CD14-positive monocyte (primary cell): ENCODE measurements around the gene OR2G6. TPM values are rescaled to one million over a fixed set of nuclear protein-coding genes. Genes with fewer than 3 reads are reported as not detected.
"Not testable (repeated sequence)": the region's sequence is repeated elsewhere in the genome, so short reads cannot be mapped to it uniquely, and the experiment has no call there.

Experiments
- DNase-seq, 3 donors: peaks; one replicate each; pipeline ENCODE4 v3.0.0-alpha.2; 2011 to 2022
- H2AFZ ChIP-seq: 2 replicates; pipeline ENCODE4 v1.6.0; 2012; ENCODE audit warnings: mild to moderate bottlenecking, low read depth, low read length, inconsistent platforms; ENCODE audit not compliant: insufficient read depth, poor library complexity, severe bottlenecking
- H3K27ac ChIP-seq, 2 donors: 1 replicate in 1 of 2; 2 replicates in 1 of 2; pipeline ENCODE4 v1.5.1; 2012 to 2013; ENCODE audit warnings: low read length in 2 of 2, control low read depth in 1 of 2, inconsistent platforms in 1 of 2, low read depth in 1 of 2, mild to moderate bottlenecking in 1 of 2
- H3K27me3 ChIP-seq, 2 donors: one replicate each; pipeline versions ENCODE4 v1.6.0 to v1.6.1; 2011 to 2013; ENCODE audit warnings: low read length in 2 of 2; ENCODE audit not compliant: control insufficient read depth in 2 of 2, insufficient read depth in 2 of 2
- H3K36me3 ChIP-seq, 2 donors: replicated peaks in 1 of 2; 1 replicate in 1 of 2; 2 replicates in 1 of 2; pipeline versions ENCODE4 v1.5.1 to v1.6.1; 2012 to 2013; ENCODE audit warnings: low read length in 2 of 2, control low read depth in 1 of 2, inconsistent platforms in 1 of 2, mild to moderate bottlenecking in 1 of 2; ENCODE audit not compliant: insufficient read depth in 2 of 2, control insufficient read depth in 1 of 2
- H3K4me1 ChIP-seq, 2 donors: 1 replicate in 1 of 2; 2 replicates in 1 of 2; pipeline versions ENCODE4 v1.5.1 to v1.6.1; 2012 to 2013; ENCODE audit warnings: low read length in 2 of 2, control low read depth in 1 of 2, inconsistent platforms in 1 of 2, mild to moderate bottlenecking in 1 of 2, moderate library complexity in 1 of 2; ENCODE audit not compliant: insufficient read depth in 2 of 2, control insufficient read depth in 1 of 2
- H3K4me2 ChIP-seq: replicated peaks from 2 replicates; pipeline ENCODE3; 2012; ENCODE audit warnings: low read length, moderate library complexity, mild to moderate bottlenecking; ENCODE audit not compliant: poor library complexity, severe bottlenecking; ENCODE audit errors: extremely low read depth
- H3K4me3 ChIP-seq, 3 experiments: fragments of 200-600 bp in 1 of 3; sonication (generic) in 1 of 3; replicated peaks in 1 of 3; 1 replicate in 2 of 3; 2 replicates in 1 of 3; pipeline ENCODE4 v1.5.1; 2011 to 2013; ENCODE audit warnings: low read length in 3 of 3, mild to moderate bottlenecking in 3 of 3, control low read depth in 2 of 3, low read depth in 2 of 3, inconsistent platforms in 1 of 3, moderate library complexity in 1 of 3
- H3K79me2 ChIP-seq: 2 replicates; pipeline ENCODE4 v1.6.0; 2012; ENCODE audit warnings: mild to moderate bottlenecking, control low read depth, inconsistent platforms, low read length, moderate library complexity; ENCODE audit not compliant: insufficient read depth
- H3K9ac ChIP-seq: 2 replicates; pipeline ENCODE4 v1.6.0; 2017; ENCODE audit warnings: low read length, mild to moderate bottlenecking; ENCODE audit not compliant: insufficient read depth, poor library complexity, severe bottlenecking
- H3K9me3 ChIP-seq, 2 donors: replicated peaks in 1 of 2; 1 replicate in 1 of 2; 2 replicates in 1 of 2; pipeline versions ENCODE4 v1.5.1 to v1.6.1; 2012 to 2013; ENCODE audit warnings: low read length in 2 of 2, control low read depth in 1 of 2; ENCODE audit not compliant: control insufficient read depth in 1 of 2, insufficient read depth in 1 of 2
- H4K20me1 ChIP-seq: 2 replicates; pipeline ENCODE4 v1.6.0; 2012; ENCODE audit warnings: mild to moderate bottlenecking, low read length, control low read depth, moderate library complexity; ENCODE audit not compliant: insufficient read depth
- H3K27ac Mint-ChIP-seq, 7 donors: one replicate each; pipeline ENCODE4 v1.8.0; 2020; ENCODE audit warnings: mild to moderate bottlenecking in 7 of 7, mixed read lengths in 7 of 7, moderate library complexity in 6 of 7, inconsistent platforms in 2 of 7
- H3K27me3 Mint-ChIP-seq, 3 donors: one replicate each; pipeline ENCODE4 v1.8.0; 2021 to 2022; ENCODE audit warnings: low read depth in 3 of 3, mild to moderate bottlenecking in 3 of 3, mixed read lengths in 3 of 3, moderate library complexity in 3 of 3, inconsistent platforms in 1 of 3
- H3K36me3 Mint-ChIP-seq, 2 donors: one replicate each; pipeline ENCODE4 v1.8.0; 2020; ENCODE audit warnings: mixed read lengths in 2 of 2, inconsistent platforms in 1 of 2, mild to moderate bottlenecking in 1 of 2
- H3K4me1 Mint-ChIP-seq: one replicate; pipeline ENCODE4 v1.8.0; 2020; ENCODE audit warnings: mild to moderate bottlenecking, mixed read lengths
- H3K4me3 Mint-ChIP-seq, 2 donors: one replicate each; pipeline ENCODE4 v1.8.0; 2020; ENCODE audit warnings: mild to moderate bottlenecking in 2 of 2, mixed read lengths in 2 of 2, moderate library complexity in 1 of 2
- H3K9me3 Mint-ChIP-seq, 7 donors: one replicate each; pipeline ENCODE4 v1.8.0; 2020 to 2022; ENCODE audit warnings: mixed read lengths in 7 of 7, mild to moderate bottlenecking in 6 of 7, moderate library complexity in 6 of 7, inconsistent platforms in 2 of 7
- WGBS: methylation state at CpG from one replicate; pipeline ENCODE4 v1.1.5; 2013; ENCODE audit warnings: missing lambda C conversion rate; ENCODE audit not compliant: insufficient coverage; 5-methylcytosine and 5-hydroxymethylcytosine counted together
- intact Hi-C, 2 donors: fragments of 100-400 bp; cut with micrococcal nuclease; formaldehyde crosslinking; loops; one replicate each; pipeline versions ENCODE4 v1.15.0 to v1.15.1; 2023
- polyA plus RNA-seq, 3 donors: library from polyadenylated mRNA; depleted of rRNA in 1 of 3; unstranded in 2 of 3; stranded (reverse) in 1 of 3; fragments of 300-500 nt in 2 of 3; fragments of >200 nt in 1 of 3; fragmentation: Illumina TruSeq in 2 of 3; gene quantifications; 1 replicate in 2 of 3; 2 replicates in 1 of 3; pipeline ENCODE4 v1.2.3, GENCODE V29; 2012 to 2021

The OR2G6 gene
- polyA plus RNA-seq, 3 donors = not detected

DNA sequence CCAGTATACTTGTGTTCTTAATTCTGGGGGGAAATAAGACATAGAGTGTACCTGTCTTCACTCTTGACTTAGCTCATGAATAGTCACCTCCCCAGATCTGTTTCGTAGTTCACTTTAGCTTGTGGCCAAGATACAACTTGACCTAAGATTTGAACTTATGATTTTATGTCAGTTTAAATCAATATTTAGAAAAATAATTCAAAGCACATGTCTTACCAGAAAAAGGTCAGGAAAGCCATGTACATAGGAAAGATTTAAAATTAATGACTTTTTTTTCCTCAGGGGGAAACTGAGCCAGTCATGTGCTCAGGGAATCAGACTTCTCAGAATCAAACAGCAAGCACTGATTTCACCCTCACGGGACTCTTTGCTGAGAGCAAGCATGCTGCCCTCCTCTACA is 34.8 kb upstream of the OR2G6 start, which contains the start of gene OR2T3:
OR2T3 (plus strand) TSS at position 301 of the 400 bp plus-strand sequence; CDS start at position 301, 0 bp downstream.
- H3K27ac ChIP-seq, H3K79me2 ChIP-seq, H3K4me3 ChIP-seq, H3K9ac ChIP-seq, H3K4me2 ChIP-seq, H4K20me1 ChIP-seq, H3K9me3 ChIP-seq, H3K9me3 Mint-ChIP-seq, H3K27me3 Mint-ChIP-seq, H3K27me3 ChIP-seq, H2AFZ ChIP-seq, H3K36me3 Mint-ChIP-seq, H3K36me3 ChIP-seq, DNase-seq, H3K4me1 ChIP-seq, H3K4me1 Mint-ChIP-seq, H3K4me3 Mint-ChIP-seq, intact Hi-C loops: not testable (repeated sequence)
- no CpG with 5 or more reads among the region's 2 CpGs for WGBS
- H3K27ac Mint-ChIP-seq = peak within 1 kb of the TSS in 1 of 7 donors; percentile 1

DNA sequence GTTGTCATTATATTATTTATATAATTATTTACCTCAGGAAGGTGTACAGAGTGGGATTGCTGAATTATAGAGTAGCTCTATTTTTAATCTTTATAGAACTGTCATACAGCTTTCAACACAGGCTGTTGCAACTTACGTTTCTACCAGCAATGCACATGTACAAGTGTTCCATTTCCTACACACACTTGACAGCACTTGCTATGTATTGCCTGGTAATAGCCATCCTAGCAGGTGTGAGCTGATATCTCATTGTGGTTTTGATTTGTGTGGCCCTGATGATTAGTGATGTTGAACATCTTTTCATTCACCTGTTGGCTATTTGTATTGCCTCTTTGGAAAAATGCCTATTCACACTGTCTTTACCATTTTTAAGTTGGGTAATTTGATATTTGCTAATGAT is 32.2 kb upstream of the OR2G6 start:
- H3K27me3 Mint-ChIP-seq, H3K9me3 ChIP-seq, H3K9me3 Mint-ChIP-seq, H3K4me3 Mint-ChIP-seq, H3K4me2 ChIP-seq, H3K79me2 ChIP-seq, H3K4me1 ChIP-seq, H3K9ac ChIP-seq, H3K27me3 ChIP-seq, H3K27ac Mint-ChIP-seq, H3K4me3 ChIP-seq, H3K4me1 Mint-ChIP-seq, H3K36me3 ChIP-seq, DNase-seq, intact Hi-C loops, H2AFZ ChIP-seq, H4K20me1 ChIP-seq, H3K27ac ChIP-seq, H3K36me3 Mint-ChIP-seq: not testable (repeated sequence)
- WGBS = no CpG with 5 or more reads among the region's 1 CpG

DNA sequence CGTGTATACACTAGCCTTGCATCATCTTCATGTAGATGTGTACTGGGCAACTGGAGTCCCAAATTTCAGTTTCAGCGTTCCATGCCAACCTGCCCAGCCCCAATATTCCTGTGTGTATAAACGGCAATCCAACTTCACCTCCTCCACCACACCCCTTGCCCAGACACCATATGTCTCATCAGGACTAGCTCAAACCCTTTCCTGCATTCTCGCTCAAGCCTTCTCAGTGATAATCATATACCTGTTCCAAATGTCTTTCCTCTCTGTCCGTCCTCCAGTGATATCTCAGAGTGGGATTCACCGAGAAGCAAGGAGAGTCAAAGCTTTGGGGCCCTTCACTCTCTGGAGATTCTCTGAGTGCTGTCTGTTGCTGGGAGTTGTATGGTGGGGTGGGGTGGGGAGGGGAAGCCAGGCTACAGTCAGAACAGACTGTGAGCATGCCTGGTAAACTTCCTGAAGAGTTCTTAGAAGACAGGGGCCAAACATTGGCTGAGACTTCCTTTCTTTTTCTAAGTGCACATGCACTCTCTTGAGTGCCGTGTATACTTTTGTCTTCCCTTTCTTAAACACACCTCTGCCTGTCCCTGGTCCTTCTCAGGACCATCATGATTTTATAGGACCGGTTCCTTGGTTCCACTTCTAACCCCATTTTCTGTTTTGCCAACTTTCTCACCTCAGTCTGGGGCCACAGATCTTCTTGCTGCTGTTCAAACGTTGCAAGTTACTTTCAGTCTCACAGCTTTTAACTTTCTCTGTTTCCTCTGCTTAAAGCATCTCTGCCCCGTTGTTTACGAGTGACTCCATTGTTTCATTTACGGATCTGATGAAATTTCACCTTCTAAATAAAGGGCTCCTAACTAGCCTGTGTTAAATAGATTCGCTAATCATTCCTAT is 25.9 kb upstream of the OR2G6 start:
- H3K36me3 ChIP-seq, H3K27ac ChIP-seq, H3K4me3 ChIP-seq, H3K4me2 ChIP-seq, H3K9me3 ChIP-seq, H3K27ac Mint-ChIP-seq, H3K27me3 ChIP-seq, H3K79me2 ChIP-seq, H4K20me1 ChIP-seq, DNase-seq, H3K9me3 Mint-ChIP-seq, H3K36me3 Mint-ChIP-seq, H3K4me1 ChIP-seq, intact Hi-C loops, H3K27me3 Mint-ChIP-seq, H3K9ac ChIP-seq, H3K4me1 Mint-ChIP-seq, H2AFZ ChIP-seq: not testable (repeated sequence)
- 23% methylated on average over 5 of the region's 13 CpGs for WGBS
- H3K4me3 Mint-ChIP-seq = peak overlapping the region; percentile 38 to 84

- DNase-seq, H3K27ac ChIP-seq, H3K27me3 Mint-ChIP-seq, H3K79me2 ChIP-seq, H3K9me3 ChIP-seq, H3K36me3 Mint-ChIP-seq, H3K4me1 ChIP-seq, H4K20me1 ChIP-seq, H3K27me3 ChIP-seq, intact Hi-C loops, H3K9ac ChIP-seq, H3K4me2 ChIP-seq, H3K4me3 ChIP-seq, H3K27ac Mint-ChIP-seq, H3K9me3 Mint-ChIP-seq, H3K4me3 Mint-ChIP-seq, H2AFZ ChIP-seq, H3K4me1 Mint-ChIP-seq, H3K36me3 ChIP-seq: not testable (repeated sequence)
- WGBS = no CpG with 5 or more reads among the region's 6 CpGs
Measured at GRCh38 chr1:248488289-248488688, 19.6 kb upstream of the OR2G6 start, which contains the start of gene OR2T5. OR2T5 (plus strand) TSS chr1:248488589; CDS start chr1:248488589, 0 bp downstream.
